ENCODE measurements around the gene BCL11B. TPM values are rescaled to one million over a fixed set of nuclear protein-coding genes. Genes with fewer than 3 reads are reported as not detected.

Gene BCL11B
- total RNA-seq = under 0.01 TPM in 2 replicates
- not detected in 2 replicates for polyA plus RNA-seq
- polyA plus RNA-seq (2012) = not detected in 2 replicates
- not detected in 2 replicates for polyA minus RNA-seq (ENCODE audit: low replicate concordance)

- Histone ChIP-seq H3K36me3 (ENCODE audit: control insufficient read depth, insufficient read depth, low read length) (no peaks in the 10 kb centered on the region), H3K79me2 (ENCODE audit: control insufficient read depth, insufficient read depth, low read length) (no peaks in the 10 kb centered on the region), H3K4me1 (ENCODE audit: control insufficient read depth, extremely low read depth, insufficient read depth, low read length) (no peaks in the 10 kb centered on the region), H3K4me2 (ENCODE audit: extremely low read depth, insufficient read depth, low read length) (peak within 1 kb of the TSS; percentile 80), H3K9ac (ENCODE audit: insufficient read depth, low read length) (no peak within 1 kb of the TSS), H4K20me1 (ENCODE audit: control insufficient read depth, extremely low read depth, insufficient read depth, low read length) (no peaks in the 10 kb centered on the region), H2AFZ (ENCODE audit: low read length) (no peak within 1 kb of the TSS), H3K9me3 (ENCODE audit: control insufficient read depth, insufficient read depth, low read depth, low read length) (no peaks in the 10 kb centered on the region), H3K27ac (ENCODE audit: insufficient read depth, low read length) (no peak within 1 kb of the TSS), H3K4me3 (replicated peaks in 1 of 4; ENCODE audit: control extremely low read depth in 1 of 4, insufficient read depth in 1 of 4, low read depth in 3 of 4, low read length in 4 of 4) (peak within 1 kb of the TSS; percentile 27 to 63 (median 44)), H3K27me3 (ENCODE audit: control insufficient read depth, insufficient read depth, low read length) (peaks cover 46% of the 10 kb centered on the region)
- DNase-seq (ENCODE audit: low read depth in 2 of 2) = peak; percentile 82 to 83
- TF ChIP-seq EZH2 (IDR thresholded peaks at IDR 0.05; ENCODE audit: low read length, missing control alignments) = no peak
- TF ChIP-seq CTCF (conservative IDR thresholded peaks at IDR 0.05 in 1 of 2, IDR thresholded peaks at IDR 0.05 in 1 of 2; ENCODE audit: low read depth in 1 of 2, low read length in 2 of 2) = peak; percentile 28 to 61
Observed at GRCh38 chr14:99271951-99272631, at the start of gene BCL11B. BCL11B (minus strand) TSS chr14:99272197; CDS start chr14:99271218, 979 bp downstream.

- H4K20me1 ChIP-seq (ENCODE audit: control insufficient read depth, extremely low read depth, insufficient read depth, low read length) = no peaks in the 10 kb centered on the region
- H3K4me2 ChIP-seq (ENCODE audit: extremely low read depth, insufficient read depth, low read length) = no peak overlapping the region
- no peak for TF ChIP-seq CTCF (conservative IDR thresholded peaks at IDR 0.05 in 1 of 2, IDR thresholded peaks at IDR 0.05 in 1 of 2; ENCODE audit: low read depth in 1 of 2, low read length in 2 of 2)
- TF ChIP-seq EZH2 (IDR thresholded peaks at IDR 0.05; ENCODE audit: low read length, missing control alignments) = no peak
- no peaks in the 10 kb centered on the region for H3K36me3 ChIP-seq (ENCODE audit: control insufficient read depth, insufficient read depth, low read length)
- no peak overlapping the region for H2AFZ ChIP-seq (ENCODE audit: low read length)
- no peaks in the 10 kb centered on the region for H3K27me3 ChIP-seq (ENCODE audit: control insufficient read depth, insufficient read depth, low read length)
- no peaks in the 10 kb centered on the region for H3K79me2 ChIP-seq (ENCODE audit: control insufficient read depth, insufficient read depth, low read length)
- no peak for DNase-seq (ENCODE audit: low read depth in 2 of 2)
- no peak overlapping the region for H3K27ac ChIP-seq (ENCODE audit: insufficient read depth, low read length)
- no peaks in the 10 kb centered on the region for H3K4me1 ChIP-seq (ENCODE audit: control insufficient read depth, extremely low read depth, insufficient read depth, low read length)
- H3K4me3 ChIP-seq (replicated peaks in 1 of 4; ENCODE audit: control extremely low read depth in 1 of 4, insufficient read depth in 1 of 4, low read depth in 3 of 4, low read length in 4 of 4) = no peak overlapping the region
- no peaks in the 10 kb centered on the region for H3K9me3 ChIP-seq (ENCODE audit: control insufficient read depth, insufficient read depth, low read depth, low read length)
- no peak overlapping the region for H3K9ac ChIP-seq (ENCODE audit: insufficient read depth, low read length)
Observed at GRCh38 chr14:99321236-99321925, 49.4 kb upstream of the BCL11B start.

GRCh38 chr14:99320621-99321235, 48.7 kb upstream of the BCL11B start:
- H3K9me3 ChIP-seq (ENCODE audit: control insufficient read depth, insufficient read depth, low read depth, low read length) = no peaks in the 10 kb centered on the region

More at GRCh38 chr14:99320621-99321235, 48.7 kb upstream of the BCL11B start:
- H3K4me3 ChIP-seq (replicated peaks in 1 of 4; ENCODE audit: control extremely low read depth in 1 of 4, insufficient read depth in 1 of 4, low read depth in 3 of 4, low read length in 4 of 4) = no peak overlapping the region
- H3K4me2 ChIP-seq (ENCODE audit: extremely low read depth, insufficient read depth, low read length) = no peak overlapping the region
- no peaks in the 10 kb centered on the region for H3K36me3 ChIP-seq (ENCODE audit: control insufficient read depth, insufficient read depth, low read length)
- H4K20me1 ChIP-seq (ENCODE audit: control insufficient read depth, extremely low read depth, insufficient read depth, low read length) = no peaks in the 10 kb centered on the region
- H3K27ac ChIP-seq (ENCODE audit: insufficient read depth, low read length) = no peak overlapping the region
- no peaks in the 10 kb centered on the region for H3K4me1 ChIP-seq (ENCODE audit: control insufficient read depth, extremely low read depth, insufficient read depth, low read length)
- no peaks in the 10 kb centered on the region for H3K27me3 ChIP-seq (ENCODE audit: control insufficient read depth, insufficient read depth, low read length)
- H2AFZ ChIP-seq (ENCODE audit: low read length) = no peak overlapping the region
- H3K79me2 ChIP-seq (ENCODE audit: control insufficient read depth, insufficient read depth, low read length) = no peaks in the 10 kb centered on the region
- no peak for DNase-seq (ENCODE audit: low read depth in 2 of 2)
- H3K9ac ChIP-seq (ENCODE audit: insufficient read depth, low read length) = no peak overlapping the region
- no peak for TF ChIP-seq CTCF (conservative IDR thresholded peaks at IDR 0.05 in 1 of 2, IDR thresholded peaks at IDR 0.05 in 1 of 2; ENCODE audit: low read depth in 1 of 2, low read length in 2 of 2)
- no peak for TF ChIP-seq EZH2 (IDR thresholded peaks at IDR 0.05; ENCODE audit: low read length, missing control alignments)
